MM.1S (cell line): ENCODE results near the gene DRC7.

ENCODE experiments used
- DNase-seq: peaks from one replicate; pipeline ENCODE4 v3.0.0-alpha.2; 2015
- H2AFZ ChIP-seq: fragments of 300-600 bp; sonication (generic); 2 replicates; pipeline ENCODE4 v1.6.0; 2016; ENCODE audit warnings: antibody characterized with exemption, low read length
- H3F3A ChIP-seq: fragments of 300-600 bp; sonication (generic); 2 replicates; pipeline ENCODE4 v1.6.1; 2016; ENCODE audit warnings: mild to moderate bottlenecking, antibody characterized with exemption, low read length, moderate library complexity, mixed read lengths; ENCODE audit not compliant: insufficient read depth
- H3K27ac ChIP-seq: fragments of 300-600 bp; sonication (generic); 2 replicates; pipeline ENCODE4 v1.5.1; 2016; ENCODE audit warnings: mild to moderate bottlenecking, low read length
- H3K27me3 ChIP-seq: fragments of 300-600 bp; sonication (generic); replicated peaks from 2 replicates; pipeline ENCODE4 v1.6.0; 2016; ENCODE audit warnings: low read length; ENCODE audit not compliant: insufficient read depth
- H3K36me3 ChIP-seq: fragments of 300-600 bp; sonication (generic); replicated peaks from 2 replicates; pipeline ENCODE4 v1.6.1; 2016; ENCODE audit warnings: mild to moderate bottlenecking, low read length, mixed read lengths; ENCODE audit not compliant: insufficient read depth
- H3K4me1 ChIP-seq: fragments of 300-600 bp; sonication (generic); 2 replicates; pipeline ENCODE4 v1.6.1; 2016; ENCODE audit warnings: low read length, mixed read lengths
- H3K4me2 ChIP-seq: fragments of 300-600 bp; sonication (generic); 2 replicates; pipeline ENCODE4 v1.6.0; 2016; ENCODE audit warnings: low read depth, low read length
- H3K4me3 ChIP-seq: fragments of 300-600 bp; sonication (generic); 2 replicates; pipeline ENCODE4 v1.5.1; 2016; ENCODE audit warnings: low read length, mixed read lengths
- H3K79me2 ChIP-seq: fragments of 300-600 bp; sonication (generic); 2 replicates; pipeline ENCODE4 v1.6.1; 2016; ENCODE audit warnings: mixed run types, low read length, mixed read lengths
- H3K9ac ChIP-seq: fragments of 300-600 bp; sonication (generic); 2 replicates; pipeline ENCODE4 v1.6.1; 2016; ENCODE audit warnings: low read length, mixed read lengths
- H3K9me2 ChIP-seq: fragments of 300-600 bp; sonication (generic); replicated peaks from 2 replicates; pipeline ENCODE4 v1.6.1; 2016; ENCODE audit warnings: mild to moderate bottlenecking, low read length, mixed read lengths; ENCODE audit not compliant: insufficient read depth
- H3K9me3 ChIP-seq: fragments of 300-600 bp; sonication (generic); replicated peaks from 2 replicates; pipeline ENCODE4 v1.6.1; 2016; ENCODE audit warnings: mild to moderate bottlenecking, low read length, mixed read lengths; ENCODE audit not compliant: insufficient read depth
- H4K20me1 ChIP-seq: fragments of 300-600 bp; sonication (generic); 2 replicates; pipeline ENCODE4 v1.6.1; 2016; ENCODE audit warnings: mild to moderate bottlenecking, low read length, moderate library complexity, mixed read lengths; ENCODE audit not compliant: insufficient read depth
- EZH2 ChIP-seq: fragments of 300-600 bp; sonication (generic); optimal IDR thresholded peaks from 2 replicates; pipeline ENCODE3; 2017; ENCODE audit warnings: low read depth, mild to moderate bottlenecking, antibody characterized with exemption, low read length, mixed read lengths
- EZH2phosphoT487 ChIP-seq: fragments of 300-600 bp; sonication (generic); IDR thresholded peaks from 2 replicates; pipeline ENCODE4 v1.6.1; 2018; ENCODE audit warnings: antibody characterized with exemption, low read length
- TF ChIP-seq, protein P1 (sequence below): fragments of 300-600 bp; sonication (generic); IDR thresholded peaks from 2 replicates; pipeline ENCODE4 v1.5.1; 2016; ENCODE audit warnings: antibody characterized with exemption, low read length, mixed read lengths

The DRC7 gene

DNA sequence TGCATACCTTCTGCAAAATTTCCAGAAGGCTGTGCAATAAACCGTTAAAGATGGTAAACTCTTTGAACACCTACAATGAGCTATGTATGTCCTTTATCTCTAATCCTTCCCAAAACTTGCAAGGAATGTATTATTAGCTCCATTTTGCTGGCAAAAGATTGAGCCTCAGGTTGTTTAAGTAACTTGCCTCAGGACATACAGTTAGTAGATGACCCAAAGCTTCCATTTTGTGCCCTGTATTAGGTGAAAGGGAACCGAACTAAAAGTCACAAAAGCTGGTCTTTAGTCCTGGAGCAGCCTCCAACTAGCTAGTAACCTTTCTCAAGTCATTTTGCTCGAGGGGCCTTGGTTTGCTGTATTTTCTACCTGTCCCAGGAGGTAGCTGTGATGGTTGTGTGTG, 22.2 kb upstream of the DRC7 start:
- TF ChIP-seq, protein P1, sequence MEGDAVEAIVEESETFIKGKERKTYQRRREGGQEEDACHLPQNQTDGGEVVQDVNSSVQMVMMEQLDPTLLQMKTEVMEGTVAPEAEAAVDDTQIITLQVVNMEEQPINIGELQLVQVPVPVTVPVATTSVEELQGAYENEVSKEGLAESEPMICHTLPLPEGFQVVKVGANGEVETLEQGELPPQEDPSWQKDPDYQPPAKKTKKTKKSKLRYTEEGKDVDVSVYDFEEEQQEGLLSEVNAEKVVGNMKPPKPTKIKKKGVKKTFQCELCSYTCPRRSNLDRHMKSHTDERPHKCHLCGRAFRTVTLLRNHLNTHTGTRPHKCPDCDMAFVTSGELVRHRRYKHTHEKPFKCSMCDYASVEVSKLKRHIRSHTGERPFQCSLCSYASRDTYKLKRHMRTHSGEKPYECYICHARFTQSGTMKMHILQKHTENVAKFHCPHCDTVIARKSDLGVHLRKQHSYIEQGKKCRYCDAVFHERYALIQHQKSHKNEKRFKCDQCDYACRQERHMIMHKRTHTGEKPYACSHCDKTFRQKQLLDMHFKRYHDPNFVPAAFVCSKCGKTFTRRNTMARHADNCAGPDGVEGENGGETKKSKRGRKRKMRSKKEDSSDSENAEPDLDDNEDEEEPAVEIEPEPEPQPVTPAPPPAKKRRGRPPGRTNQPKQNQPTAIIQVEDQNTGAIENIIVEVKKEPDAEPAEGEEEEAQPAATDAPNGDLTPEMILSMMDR = no peak
- no peak for TF ChIP-seq EZH2
- TF ChIP-seq EZH2phosphoT487 = no peak
- H3K9me3 ChIP-seq = no peaks in the 10 kb centered on the region
- no peak overlapping the region for H3K4me2 ChIP-seq
- no peak overlapping the region for H3K27ac ChIP-seq
- no peak for DNase-seq
- no peak overlapping the region for H2AFZ ChIP-seq
- H3K36me3 ChIP-seq = no peaks in the 10 kb centered on the region
- no peak overlapping the region for H3K9ac ChIP-seq
- no peaks in the 10 kb centered on the region for H3K4me1 ChIP-seq
- no peaks in the 10 kb centered on the region for H4K20me1 ChIP-seq
- peaks cover 24% of the 10 kb centered on the region; the same call in 1 of the 2 replicates for H3K27me3 ChIP-seq
- no peaks in the 10 kb centered on the region for H3K79me2 ChIP-seq
- no peaks in the 10 kb centered on the region for H3K9me2 ChIP-seq
- H3K4me3 ChIP-seq = no peak overlapping the region
- H3F3A ChIP-seq = no peaks in the 10 kb centered on the region

DNA sequence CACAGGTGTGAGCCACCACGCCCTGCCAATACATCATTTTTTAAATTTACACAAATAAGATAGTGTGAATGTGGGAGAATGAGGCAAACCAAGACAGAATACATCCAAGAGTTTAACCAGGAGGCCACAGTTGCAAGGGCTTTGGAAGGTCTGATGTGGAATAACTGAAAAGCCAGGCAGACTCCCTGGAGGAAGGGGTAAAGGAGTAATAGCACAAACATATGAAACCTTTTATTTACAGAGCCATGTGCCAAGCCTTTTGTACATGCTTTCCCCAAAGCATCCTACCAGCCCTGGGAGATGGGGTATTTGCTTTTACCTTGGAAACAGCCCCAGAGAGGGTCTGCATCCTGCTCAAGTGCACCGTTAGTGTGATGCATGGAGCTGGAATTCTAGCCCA, 21.8 kb upstream of the DRC7 start:
- H3K79me2 ChIP-seq = no peaks in the 10 kb centered on the region
- no peaks in the 10 kb centered on the region for H3K4me1 ChIP-seq
- no peak overlapping the region for H3K4me3 ChIP-seq
- peaks cover 24% of the 10 kb centered on the region; the same call in 1 of the 2 replicates for H3K27me3 ChIP-seq
- H3K27ac ChIP-seq = no peak overlapping the region
- no peaks in the 10 kb centered on the region for H3K9me2 ChIP-seq
- no peaks in the 10 kb centered on the region for H4K20me1 ChIP-seq
- no peak overlapping the region for H2AFZ ChIP-seq
- H3F3A ChIP-seq = no peaks in the 10 kb centered on the region
- H3K4me2 ChIP-seq = no peak overlapping the region
- H3K9me3 ChIP-seq = no peaks in the 10 kb centered on the region
- H3K9ac ChIP-seq = no peak overlapping the region
- TF ChIP-seq EZH2 = no peak
- TF ChIP-seq, protein P1 = no peak
- TF ChIP-seq EZH2phosphoT487 = no peak
- H3K36me3 ChIP-seq = no peaks in the 10 kb centered on the region
- DNase-seq = no peak

DNA sequence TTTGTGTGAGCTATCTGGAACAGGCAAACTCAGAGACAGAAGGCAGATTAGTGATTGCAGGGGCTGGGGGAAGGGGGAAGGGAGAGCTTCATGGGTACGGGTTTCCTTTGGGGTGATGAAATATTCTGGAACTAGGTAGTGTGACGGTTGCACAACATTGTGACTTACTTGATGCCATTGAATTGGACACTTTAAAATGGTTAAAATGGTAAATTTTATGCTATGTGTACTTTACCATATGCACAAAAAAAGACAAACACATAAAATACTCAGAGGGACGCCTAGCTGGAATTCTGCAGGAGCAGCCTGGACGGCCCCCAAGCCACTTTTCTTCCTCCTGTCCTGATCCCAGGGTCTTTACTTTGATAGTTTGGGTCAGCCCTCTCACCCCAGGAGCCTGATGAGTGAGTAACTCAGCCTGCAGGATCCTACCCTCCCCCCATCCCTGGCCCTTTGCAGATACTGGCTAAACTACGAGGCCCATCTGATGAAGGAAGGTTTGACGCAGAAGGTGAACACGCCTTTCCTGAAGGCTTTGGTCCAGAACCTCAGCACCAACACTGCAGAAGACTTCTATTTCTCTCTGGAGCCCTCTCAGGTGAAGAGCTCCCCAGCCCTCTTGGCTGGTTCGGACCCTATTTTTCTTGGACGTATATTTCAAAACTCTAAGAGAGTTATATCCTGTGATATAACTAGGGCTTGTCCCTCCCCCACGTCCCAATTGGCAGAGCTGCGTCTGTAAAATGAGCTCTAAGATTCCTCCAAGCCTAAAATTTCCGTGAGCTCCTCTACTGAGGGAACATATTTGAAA, 18.7 kb upstream of the DRC7 start:
- Histone ChIP-seq H3K4me2 (no peak overlapping the region), H4K20me1 (no peaks in the 10 kb centered on the region), H3K9me2 (no peaks in the 10 kb centered on the region), H3K36me3 (no peaks in the 10 kb centered on the region), H2AFZ (no peak overlapping the region), H3K4me3 (no peak overlapping the region), H3K9me3 (no peaks in the 10 kb centered on the region), H3K9ac (no peak overlapping the region), H3F3A (no peaks in the 10 kb centered on the region), H3K79me2 (no peaks in the 10 kb centered on the region), H3K27me3 (peaks cover 24% of the 10 kb centered on the region; the same call in 1 of the 2 replicates), H3K27ac (no peak overlapping the region), H3K4me1 (no peaks in the 10 kb centered on the region)
- DNase-seq = no peak
- TF ChIP-seq EZH2phosphoT487 (no peak), EZH2 (no peak)
- TF ChIP-seq, protein P1 = no peak
